B cell (primary cell): ENCODE measurements around the gene CENPW. TPM values are rescaled to one million over a fixed set of nuclear protein-coding genes. Genes with fewer than 3 reads are reported as not detected.

ENCODE experiments used
- ATAC-seq: fragments of 200-7000 bp; cut with Tn5 transposase; one replicate; pipeline ENCODE4 v1.10.0; 2021; ENCODE audit warnings: low read depth, mild to moderate bottlenecking, moderate number of reproducible peaks, moderate library complexity
- CTCF ChIA-PET: fragments of 350-600 bp; sonication (Branson Sonifier 250); formaldehyde crosslinking; loops from one replicate; lab custom pipeline; 2021; ENCODE audit warnings: antibody characterized with exemption, inconsistent platforms; lab: Charles Lee
- POLR2A ChIA-PET: fragments of 350-600 bp; sonication (Branson Sonifier 250); formaldehyde crosslinking; loops from one replicate; lab custom pipeline; 2021; ENCODE audit warnings: antibody characterized with exemption; lab: Charles Lee
- DNase-seq: peaks from one replicate; pipeline ENCODE4 v3.0.0; 2013
- H2AFZ ChIP-seq: 2 replicates; pipeline ENCODE4 v1.6.1; 2012; ENCODE audit warnings: mild to moderate bottlenecking, low read depth, low read length; ENCODE audit not compliant: insufficient read depth, poor library complexity, severe bottlenecking
- H3K27ac ChIP-seq, 2 donors: 1 replicate in 1 of 2; 2 replicates in 1 of 2; pipeline ENCODE4 v1.5.1; 2012 to 2013; ENCODE audit warnings: low read length in 2 of 2, mild to moderate bottlenecking in 2 of 2, moderate library complexity in 1 of 2
- H3K27me3 ChIP-seq, 4 experiments: fragments of 200-600 bp in 1 of 4; sonication (generic) in 1 of 4; replicated peaks in 1 of 4; 1 replicate in 2 of 4; 2 replicates in 2 of 4; pipeline versions ENCODE4 v1.6.1 to v1.7.0; 2013 to 2016; ENCODE audit warnings: low read length in 3 of 4, mild to moderate bottlenecking in 2 of 4, mixed read lengths in 1 of 4, moderate library complexity in 1 of 4; ENCODE audit not compliant: insufficient read depth in 4 of 4, control insufficient read depth in 3 of 4; ENCODE audit errors: control extremely low read depth in 1 of 4
- H3K36me3 ChIP-seq, 2 experiments: replicated peaks in 1 of 2; 1 replicate in 1 of 2; 2 replicates in 1 of 2; pipeline versions ENCODE4 v1.6.1 to v1.7.1; 2013; ENCODE audit warnings: low read length in 1 of 2; ENCODE audit not compliant: insufficient read depth in 2 of 2, control insufficient read depth in 1 of 2; ENCODE audit errors: control extremely low read depth in 1 of 2, extremely low read depth in 1 of 2
- H3K4me1 ChIP-seq, 2 donors: fragments of 200-600 bp in 1 of 2; sonication (generic) in 1 of 2; 1 replicate in 1 of 2; 2 replicates in 1 of 2; pipeline versions ENCODE4 v1.5.1 to v1.6.1; 2013 to 2017; ENCODE audit warnings: low read length in 2 of 2; ENCODE audit not compliant: control insufficient read depth in 2 of 2, insufficient read depth in 2 of 2
- H3K4me2 ChIP-seq: replicated peaks from 2 replicates; pipeline ENCODE3; 2012; ENCODE audit warnings: mild to moderate bottlenecking, low read depth, low read length; ENCODE audit not compliant: poor library complexity, severe bottlenecking
- H3K4me3 ChIP-seq, 5 experiments: fragments of 200-600 bp in 1 of 5; sonication (generic) in 1 of 5; 1 replicate in 3 of 5; 2 replicates in 2 of 5; pipeline versions ENCODE4 v1.5.1 to v1.7.0; 2011 to 2016; ENCODE audit warnings: low read length in 4 of 5, mild to moderate bottlenecking in 4 of 5, low read depth in 2 of 5, control low read depth in 1 of 5, moderate library complexity in 1 of 5; ENCODE audit not compliant: insufficient read depth in 1 of 5; ENCODE audit errors: control extremely low read depth in 1 of 5, extremely low read depth in 1 of 5
- H3K79me2 ChIP-seq: fragments of 200-600 bp; sonication (generic); one replicate; pipeline ENCODE4 v1.6.0; 2016; ENCODE audit warnings: low read length; ENCODE audit not compliant: control insufficient read depth, insufficient read depth
- H3K9ac ChIP-seq: fragments of 200-600 bp; sonication (generic); 2 replicates; pipeline ENCODE4 v1.6.1; 2017; ENCODE audit warnings: mild to moderate bottlenecking, low read length, moderate library complexity
- H3K9me3 ChIP-seq, 3 donors: one replicate each; pipeline versions ENCODE4 v1.6.1 to v1.7.1; 2013; ENCODE audit warnings: low read length in 2 of 3; ENCODE audit not compliant: control insufficient read depth in 2 of 3, insufficient read depth in 1 of 3; ENCODE audit errors: control extremely low read depth in 1 of 3
- H4K20me1 ChIP-seq: 2 replicates; pipeline ENCODE4 v1.6.0; 2012; ENCODE audit warnings: mild to moderate bottlenecking, low read length; ENCODE audit not compliant: insufficient read depth, control insufficient read depth, poor library complexity, severe bottlenecking
- H3K27ac Mint-ChIP-seq: one replicate; pipeline ENCODE4 v1.8.0; 2021; ENCODE audit warnings: mixed read lengths
- H3K27me3 Mint-ChIP-seq: one replicate; pipeline ENCODE4 v1.8.0; 2021; ENCODE audit warnings: mixed read lengths
- H3K4me1 Mint-ChIP-seq: one replicate; pipeline ENCODE4 v1.8.0; 2021; ENCODE audit warnings: mixed read lengths
- H3K4me3 Mint-ChIP-seq: one replicate; pipeline ENCODE4 v1.8.0; 2021; ENCODE audit warnings: mixed read lengths
- H3K9me3 Mint-ChIP-seq: one replicate; pipeline ENCODE4 v1.8.0; 2022; ENCODE audit warnings: mixed read lengths; ENCODE audit not compliant: insufficient read depth
- EZH2 ChIP-seq: IDR thresholded peaks from 2 replicates; pipeline ENCODE4 v1.6.1; 2012; ENCODE audit warnings: borderline replicate concordance, low read depth, mild to moderate bottlenecking, moderate library complexity, low read length; ENCODE audit not compliant: insufficient read depth, poor library complexity, severe bottlenecking
- WGBS: methylation state at CpG from one replicate; pipeline ENCODE4 v1.1.5; 2013; ENCODE audit warnings: missing lambda C conversion rate; ENCODE audit not compliant: insufficient coverage; 5-methylcytosine and 5-hydroxymethylcytosine counted together
- intact Hi-C: fragments of 100-400 bp; cut with micrococcal nuclease; formaldehyde crosslinking; loops from one replicate; pipeline ENCODE4 v1.10.0; 2022
- polyA plus RNA-seq: library from polyadenylated mRNA; depleted of rRNA; stranded (reverse); fragments of >200 nt; gene quantifications from 2 replicates; pipeline ENCODE4 v1.2.3, GENCODE V29; 2012
- total RNA-seq, 2 donors: library from RNA; stranded (reverse); fragments of 120-200 nt in 1 of 2; gene quantifications; 1 replicate in 1 of 2; 2 replicates in 1 of 2; pipeline versions ENCODE4 v1.2.3 to v1.2.4, GENCODE V29; 2013 to 2022
- TF ChIP-seq, protein P1 (sequence below): fragments of 200-600 bp; IDR thresholded peaks from one replicate; pipeline ENCODE4 v1.8.0; 2022; ENCODE audit warnings: antibody characterized with exemption, mild to moderate bottlenecking

Gene CENPW
- total and polyA plus RNA-seq, 2 donors (not counting 1 experiment from before 2014, with no cell fraction given), result 0.81 to 1.1 TPM

DNA sequence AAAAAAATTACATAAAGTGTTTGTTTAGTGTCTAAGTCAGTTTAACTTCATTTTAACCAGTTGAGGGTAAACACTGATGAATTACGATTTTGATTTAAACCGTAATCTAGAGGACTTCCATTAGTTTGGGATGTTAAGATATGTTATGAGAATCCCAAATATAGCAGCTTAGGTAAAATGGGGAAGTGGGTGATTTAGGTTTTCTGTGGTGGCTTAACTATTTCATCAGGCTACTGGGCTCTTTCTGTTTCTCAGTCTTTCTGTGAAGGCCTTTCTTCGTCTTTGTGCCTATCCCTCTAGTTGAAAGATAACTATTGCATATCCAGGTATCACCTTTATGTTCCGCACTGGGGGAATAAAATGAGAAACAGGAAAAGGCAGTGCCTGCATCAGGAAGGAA, 27.9 kb downstream of the CENPW start:
- no peak overlapping the region for H3K27ac Mint-ChIP-seq
- intact Hi-C loops, result no loop called here
- H3K4me3 Mint-ChIP-seq, result no peak overlapping the region
- Histone ChIP-seq H3K27ac (no peak overlapping the region), H3K27me3 (no peaks in the 10 kb centered on the region), H3K4me3 (no peak overlapping the region), H3K9ac (no peak overlapping the region), H3K36me3 (no peaks in the 10 kb centered on the region), H2AFZ (no peak overlapping the region), H3K4me2 (no peak overlapping the region), H3K79me2 (no peaks in the 10 kb centered on the region), H3K9me3 (no peaks in the 10 kb centered on the region), H4K20me1 (no peaks in the 10 kb centered on the region), H3K4me1 (no peaks in the 10 kb centered on the region)
- no peak for ATAC-seq
- H3K27me3 Mint-ChIP-seq, result no peaks in the 10 kb centered on the region
- TF ChIP-seq, protein P1, sequence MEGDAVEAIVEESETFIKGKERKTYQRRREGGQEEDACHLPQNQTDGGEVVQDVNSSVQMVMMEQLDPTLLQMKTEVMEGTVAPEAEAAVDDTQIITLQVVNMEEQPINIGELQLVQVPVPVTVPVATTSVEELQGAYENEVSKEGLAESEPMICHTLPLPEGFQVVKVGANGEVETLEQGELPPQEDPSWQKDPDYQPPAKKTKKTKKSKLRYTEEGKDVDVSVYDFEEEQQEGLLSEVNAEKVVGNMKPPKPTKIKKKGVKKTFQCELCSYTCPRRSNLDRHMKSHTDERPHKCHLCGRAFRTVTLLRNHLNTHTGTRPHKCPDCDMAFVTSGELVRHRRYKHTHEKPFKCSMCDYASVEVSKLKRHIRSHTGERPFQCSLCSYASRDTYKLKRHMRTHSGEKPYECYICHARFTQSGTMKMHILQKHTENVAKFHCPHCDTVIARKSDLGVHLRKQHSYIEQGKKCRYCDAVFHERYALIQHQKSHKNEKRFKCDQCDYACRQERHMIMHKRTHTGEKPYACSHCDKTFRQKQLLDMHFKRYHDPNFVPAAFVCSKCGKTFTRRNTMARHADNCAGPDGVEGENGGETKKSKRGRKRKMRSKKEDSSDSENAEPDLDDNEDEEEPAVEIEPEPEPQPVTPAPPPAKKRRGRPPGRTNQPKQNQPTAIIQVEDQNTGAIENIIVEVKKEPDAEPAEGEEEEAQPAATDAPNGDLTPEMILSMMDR, result no peak
- TF ChIP-seq EZH2, result no peak
- 100% methylated on average over 2 of the region's 4 CpGs for WGBS
- ChIA-PET CTCF (no interaction called here), POLR2A (no interaction called here)
- H3K9me3 Mint-ChIP-seq, result no peaks in the 10 kb centered on the region
- no peaks in the 10 kb centered on the region for H3K4me1 Mint-ChIP-seq
- DNase-seq, result no peak

DNA sequence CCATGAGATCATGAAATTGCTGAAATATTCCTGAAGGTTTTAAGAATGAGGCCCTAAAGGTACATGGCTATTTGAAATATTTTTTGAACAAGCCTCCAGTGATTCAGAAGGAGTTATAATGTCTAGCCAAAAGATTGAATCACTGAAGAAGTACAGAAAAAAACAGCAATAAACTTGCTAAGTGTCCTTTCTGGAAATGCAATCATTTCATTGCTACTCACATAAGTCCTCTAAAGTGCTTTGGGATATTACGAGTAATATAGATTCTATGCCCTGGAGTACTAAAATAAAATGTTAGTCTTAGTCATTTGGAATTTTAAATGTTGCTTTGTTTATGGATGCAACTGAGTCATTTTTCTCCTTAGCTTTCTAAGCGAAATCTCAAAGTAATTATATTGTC, 32.7 kb downstream of the CENPW start:
- Histone ChIP-seq H3K27me3 (no peaks in the 10 kb centered on the region), H3K9me3 (no peaks in the 10 kb centered on the region), H3K4me1 (no peaks in the 10 kb centered on the region), H3K79me2 (no peaks in the 10 kb centered on the region), H4K20me1 (no peaks in the 10 kb centered on the region), H2AFZ (no peak overlapping the region), H3K9ac (no peak overlapping the region), H3K4me3 (no peak overlapping the region), H3K36me3 (no peaks in the 10 kb centered on the region), H3K27ac (no peak overlapping the region), H3K4me2 (no peak overlapping the region)
- intact Hi-C loops, result no loop called here
- WGBS, result no CpG with 5 or more reads among the region's 2 CpGs
- Mint-ChIP-seq H3K4me3 (no peak overlapping the region), H3K27me3 (no peaks in the 10 kb centered on the region), H3K27ac (no peak overlapping the region), H3K9me3 (no peaks in the 10 kb centered on the region), H3K4me1 (no peaks in the 10 kb centered on the region)
- DNase-seq (no peak), ATAC-seq (no peak)
- CTCF ChIA-PET, result no interaction called here
- POLR2A ChIA-PET, result no interaction called here
- no peak for TF ChIP-seq EZH2
- TF ChIP-seq, protein P1, result no peak
